Measurements from ENCODE around the gene PTPRT.

The PTPRT gene

DNA sequence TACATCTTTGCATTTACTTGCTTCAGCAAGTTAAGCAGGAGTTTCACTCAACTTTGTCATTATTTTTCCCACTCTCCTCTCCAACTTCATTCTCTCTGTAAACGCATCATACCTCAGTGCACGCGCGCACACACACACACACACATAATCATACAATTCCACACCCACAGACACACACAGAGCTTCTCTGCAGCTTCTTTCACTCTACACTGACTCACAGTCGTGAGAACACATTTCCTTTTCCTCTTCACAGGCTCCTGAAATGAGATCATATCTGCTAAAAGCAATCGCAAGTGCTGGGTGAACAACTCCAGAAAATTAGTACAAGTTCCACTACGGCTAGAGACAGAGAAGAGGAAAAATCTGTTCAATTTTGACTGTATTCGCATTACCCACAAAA, 215.4 kb downstream of the PTPRT start:
- DNase-seq (ENCODE audit: low spot score): no peak

DNA sequence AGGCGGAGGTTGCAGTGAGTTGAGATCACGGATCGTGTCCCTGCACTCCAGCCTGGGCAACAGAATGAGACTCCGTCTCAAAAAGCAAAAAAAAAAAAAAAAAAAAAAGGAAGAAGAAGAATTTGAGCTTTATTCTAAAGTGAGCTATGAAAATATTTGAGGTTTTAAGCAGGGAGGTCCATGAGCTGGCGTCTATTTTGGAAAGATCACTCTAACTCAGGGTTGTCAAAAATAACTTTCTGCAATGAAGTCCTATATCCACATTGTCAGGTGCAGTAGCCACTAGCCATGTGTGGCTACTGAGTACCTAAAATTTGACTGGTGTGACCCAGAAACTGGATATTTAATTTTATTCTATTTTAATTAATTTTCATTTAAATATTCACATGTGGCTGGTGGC, 217.1 kb downstream of the PTPRT start:
- no peak for DNase-seq (ENCODE audit: low spot score)

DNA sequence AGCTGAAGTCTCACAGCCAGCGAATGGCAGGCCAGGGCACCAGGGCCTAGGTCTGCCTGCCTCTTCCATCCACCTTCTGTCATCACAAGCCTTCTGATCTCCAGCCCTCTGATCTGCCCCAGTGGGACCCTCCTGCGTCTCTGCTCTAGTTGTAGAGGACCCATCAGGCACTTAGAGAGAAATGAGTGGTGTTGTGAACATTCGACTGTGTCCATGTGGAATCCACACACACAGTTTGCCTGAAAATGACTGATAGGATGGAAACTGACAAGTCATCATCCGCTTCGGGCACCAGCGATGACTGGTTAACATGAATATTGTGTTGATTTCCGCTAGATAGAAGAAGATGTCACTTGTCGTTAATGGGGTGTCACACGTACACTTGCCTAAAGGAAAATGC, 221.0 kb downstream of the PTPRT start:
- DNase-seq (ENCODE audit: low spot score): no peak

DNA sequence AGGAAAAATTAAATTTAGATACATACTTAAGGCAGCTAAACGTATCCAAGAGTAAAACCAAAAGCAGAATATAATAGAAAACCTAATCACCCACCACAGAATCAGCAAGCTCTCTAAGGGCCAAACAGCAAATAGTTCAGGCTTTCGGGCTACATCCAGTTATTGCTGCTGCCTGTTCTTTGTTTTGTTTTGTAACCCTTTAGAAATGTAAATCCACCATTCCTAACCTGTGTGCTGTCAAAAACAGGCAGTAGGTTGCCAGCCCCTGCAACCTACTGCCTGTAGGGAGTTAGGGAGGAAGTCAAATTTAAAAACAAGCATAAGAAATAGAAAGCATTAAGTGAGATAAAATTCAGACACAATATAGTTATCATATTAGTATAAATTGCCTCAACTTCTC, 225.9 kb downstream of the PTPRT start:
- no peak for DNase-seq (ENCODE audit: low spot score)

DNA sequence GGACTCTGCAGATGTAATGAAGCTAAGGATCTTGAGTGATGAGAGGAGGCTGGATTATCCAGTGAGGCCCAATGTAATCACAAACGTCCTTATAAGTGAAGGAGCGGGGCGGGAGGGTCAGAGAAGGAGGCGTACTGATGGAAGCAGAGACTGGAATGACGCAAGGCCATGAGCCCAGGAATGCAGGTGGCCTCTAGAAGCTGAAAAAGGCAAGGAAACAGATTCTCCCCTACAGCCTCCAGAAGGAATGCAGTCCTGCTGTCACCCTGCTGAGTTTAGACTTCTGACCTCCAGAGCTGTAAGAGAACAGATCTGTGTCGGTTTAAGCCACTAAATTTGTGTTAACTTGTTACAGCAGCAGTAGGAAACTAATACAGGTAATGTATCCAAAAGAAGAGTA, 227.9 kb downstream of the PTPRT start:
- no peak for DNase-seq (ENCODE audit: low spot score)

DNA sequence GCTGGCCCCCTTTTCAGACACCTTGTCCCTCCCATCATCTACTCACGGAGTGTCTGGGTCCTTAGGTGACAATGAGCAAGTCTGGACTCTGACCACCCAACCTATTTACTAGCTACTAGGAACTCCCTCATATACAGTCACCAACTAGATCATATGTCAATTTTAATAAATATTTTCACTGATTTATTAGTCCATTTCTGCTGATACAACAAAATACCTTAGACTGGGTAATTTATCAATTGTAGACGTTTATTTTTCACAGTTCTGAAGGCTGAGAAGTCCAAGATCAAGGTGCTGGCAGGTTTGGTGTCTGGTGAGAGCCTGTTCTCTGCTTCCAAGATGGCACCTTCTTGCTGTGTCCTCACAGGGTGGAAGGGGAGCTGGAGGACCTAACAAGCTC, 229.7 kb downstream of the PTPRT start:
- DNase-seq (ENCODE audit: low spot score): no peak

DNA sequence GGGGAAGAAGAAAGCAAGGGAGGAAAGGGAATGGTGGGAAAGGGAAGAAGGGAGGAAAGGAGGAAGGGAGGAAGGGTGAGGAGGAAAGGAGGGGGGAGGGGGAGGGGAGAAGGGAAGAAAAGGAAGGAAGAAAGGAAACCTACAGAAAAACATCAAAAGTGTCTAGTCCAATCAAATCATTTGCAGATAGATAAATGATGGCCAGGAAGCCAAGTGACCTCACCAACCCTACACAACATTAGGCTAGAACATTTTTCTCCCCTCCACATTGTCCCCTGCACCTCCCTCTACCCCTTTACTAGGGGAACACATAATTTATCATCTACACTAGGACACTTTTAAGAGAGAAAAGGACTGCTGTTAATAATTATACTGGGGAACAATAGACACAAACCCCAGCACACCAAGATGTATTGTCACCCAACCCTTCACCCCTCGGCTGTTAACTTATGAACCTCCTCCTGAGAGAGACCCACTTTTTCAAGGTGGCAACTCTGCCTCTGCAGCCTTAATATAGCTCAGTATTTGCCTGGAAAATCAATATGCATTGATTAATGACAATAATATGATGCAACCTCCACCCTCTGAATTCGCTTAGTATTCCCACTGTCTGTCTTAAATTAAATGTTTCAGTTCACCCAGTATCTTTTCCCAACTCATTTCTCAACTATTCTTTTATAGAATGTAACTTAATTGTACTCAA, 231.2 kb downstream of the PTPRT start:
- DNase-seq (ENCODE audit: low spot score): no peak

DNA sequence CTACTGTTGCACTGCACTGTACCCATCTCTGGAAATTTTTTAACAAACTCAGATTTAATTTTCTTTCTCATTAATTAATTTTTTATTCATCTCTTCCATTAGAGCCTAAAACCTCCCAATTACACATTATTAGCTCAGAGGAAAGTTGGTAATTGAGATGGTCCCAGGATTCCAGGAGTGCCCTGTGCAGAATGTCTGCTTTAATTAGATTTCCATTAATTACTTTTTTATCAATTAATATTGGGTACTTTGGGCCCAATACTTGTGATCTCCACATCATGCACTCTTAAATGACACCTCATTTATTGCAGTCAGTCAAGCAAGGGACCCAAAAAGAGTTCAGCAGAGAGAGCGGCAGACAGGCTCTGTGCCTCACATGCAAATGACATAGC, 232.0 kb downstream of the PTPRT start:
- DNase-seq (ENCODE audit: low spot score): no peak

DNA sequence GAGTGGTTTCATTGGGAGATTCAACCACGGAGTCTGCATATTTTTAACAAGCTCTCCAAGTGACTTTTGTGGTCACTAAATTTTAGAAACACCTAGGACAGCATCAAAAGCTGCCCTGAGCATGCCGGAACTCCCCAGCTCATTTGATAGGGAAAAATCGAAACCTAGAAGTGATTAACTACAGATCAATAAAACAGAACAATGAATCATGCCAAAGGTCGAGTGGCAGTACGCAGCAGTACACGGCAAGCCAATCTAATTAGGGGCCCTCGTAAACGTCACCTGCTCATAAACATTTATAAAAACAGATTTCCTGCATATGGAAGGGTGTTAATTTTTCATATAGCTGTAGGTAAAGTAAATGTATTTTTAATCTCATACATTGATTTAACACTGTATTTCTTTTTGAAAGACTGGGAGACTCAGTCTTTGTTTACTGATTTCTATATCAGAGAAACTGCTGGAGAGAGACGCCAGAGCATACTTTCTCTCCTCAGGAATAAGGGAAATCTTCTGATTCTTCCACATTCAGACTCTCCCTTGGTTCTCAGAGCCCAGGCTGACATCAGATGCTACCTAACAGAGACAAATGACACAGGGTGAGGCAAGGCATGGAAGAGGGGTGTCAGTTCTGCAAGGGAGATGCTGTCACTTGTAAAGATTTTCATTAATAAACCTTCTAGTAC, 232.5 kb downstream of the PTPRT start:
- DNase-seq (ENCODE audit: low spot score): no peak

DNA sequence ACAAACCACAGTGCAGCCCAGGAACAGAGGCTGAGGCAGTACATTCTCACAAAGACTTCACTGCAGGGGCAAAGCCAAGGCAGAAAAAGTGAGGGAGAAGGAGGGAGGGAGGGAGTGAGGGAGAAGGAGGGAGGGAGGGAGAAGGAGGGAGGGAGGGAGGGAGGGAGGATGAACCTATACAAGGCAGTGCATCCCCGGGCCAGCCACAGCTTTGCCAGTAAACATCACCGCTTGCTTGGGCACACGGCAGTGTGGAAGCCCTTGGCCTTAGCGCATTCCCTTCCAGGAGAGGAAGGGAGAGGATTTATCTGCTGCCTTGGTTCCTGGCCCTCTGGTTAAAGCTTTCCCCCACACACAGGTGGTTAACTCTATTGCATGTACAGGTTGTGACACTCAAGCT, 234.0 kb downstream of the PTPRT start:
- DNase-seq (ENCODE audit: low spot score): no peak

DNA sequence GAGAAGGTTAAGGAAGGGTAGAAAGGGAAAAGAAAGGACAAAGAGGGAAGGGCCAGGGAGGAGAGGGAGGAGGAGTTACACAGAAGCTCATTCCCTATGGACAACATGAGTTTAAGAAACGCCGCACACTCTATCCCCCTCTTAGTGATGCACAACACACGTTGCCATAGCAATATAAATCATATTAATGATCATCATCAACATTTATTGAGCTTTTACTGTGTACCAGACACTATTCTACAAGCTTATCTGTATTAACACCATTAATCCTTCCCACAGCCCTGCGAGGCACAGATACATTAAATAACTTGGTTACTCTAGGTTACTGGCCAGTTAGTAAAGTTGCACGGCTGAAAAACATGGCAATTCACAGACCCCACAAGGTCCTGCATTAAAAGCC, 234.8 kb downstream of the PTPRT start:
- DNase-seq (ENCODE audit: low spot score): no peak

DNA sequence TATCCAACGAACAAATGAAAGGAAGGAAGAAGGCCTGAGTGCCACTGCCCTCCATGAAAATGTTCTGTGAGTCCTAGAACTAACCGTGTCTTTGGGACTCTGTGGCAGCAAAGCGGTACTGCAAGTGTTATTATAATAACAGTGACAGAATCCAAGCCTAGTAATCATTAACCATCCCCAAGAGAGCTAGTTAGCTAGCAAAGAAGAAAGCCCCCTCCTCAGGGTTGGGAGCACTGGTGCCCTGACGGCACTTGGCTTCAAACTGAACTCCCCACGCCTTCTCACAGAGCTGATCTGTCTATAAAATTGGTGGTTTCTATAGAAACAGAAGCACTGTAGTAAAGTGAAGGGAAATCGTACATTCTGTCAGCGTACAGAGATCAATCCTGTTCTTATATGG, 239.8 kb downstream of the PTPRT start:
- DNase-seq (ENCODE audit: low spot score): no peak

DNA sequence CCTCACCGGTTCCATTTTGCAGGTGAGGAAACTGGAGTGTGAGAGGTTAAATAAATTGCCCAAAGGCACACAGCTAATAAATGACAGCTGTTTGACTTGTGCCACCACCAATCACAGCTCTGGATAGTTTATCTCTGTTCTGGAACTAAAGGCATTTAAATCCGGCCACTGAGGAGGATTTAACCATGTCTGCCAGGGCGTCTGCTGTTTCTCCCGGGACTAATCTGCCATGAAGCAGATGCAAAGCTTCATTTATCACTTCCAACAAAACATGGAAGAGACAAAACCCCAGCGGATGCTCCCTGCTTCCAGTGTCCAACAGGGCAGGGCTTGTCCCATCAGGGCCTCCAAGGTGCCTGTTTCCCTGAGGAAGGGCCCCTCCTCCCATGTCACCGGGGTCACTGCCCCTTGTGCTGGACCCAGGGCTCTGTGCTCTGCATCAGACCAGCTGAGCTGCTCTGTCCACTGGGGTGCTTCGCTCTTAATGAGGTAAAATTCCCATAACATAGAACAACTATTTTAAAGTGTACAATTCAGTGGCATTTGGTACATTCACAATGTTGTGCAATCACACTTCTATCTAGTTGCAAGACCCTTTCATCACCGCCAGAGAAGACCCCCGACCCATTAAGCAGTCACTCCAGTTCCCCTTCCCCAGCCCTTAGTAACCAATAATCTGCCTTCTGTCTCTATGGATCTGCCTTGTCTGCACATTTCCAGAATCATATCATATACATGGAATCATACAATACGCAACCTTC, 244.3 kb downstream of the PTPRT start:
- DNase-seq (ENCODE audit: low spot score): no peak

DNA sequence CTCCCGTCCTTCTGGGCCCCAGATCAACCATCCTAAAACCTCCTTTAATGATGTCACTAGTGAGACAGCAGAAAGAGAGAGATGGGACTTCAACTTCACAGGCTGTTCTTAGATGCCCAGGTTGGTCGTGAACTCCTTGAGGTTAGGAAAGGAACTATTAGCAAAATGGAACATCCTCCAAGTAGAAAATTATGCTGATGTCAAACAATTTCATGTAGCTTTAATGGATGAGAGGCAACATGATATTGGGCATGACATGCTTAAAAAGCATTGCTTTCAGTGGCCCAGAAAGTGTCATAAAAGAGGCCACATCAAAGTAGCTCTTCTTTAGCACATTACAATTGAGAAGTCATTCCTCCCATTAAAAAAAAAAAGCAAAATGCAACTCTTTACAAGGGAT, 248.1 kb downstream of the PTPRT start:
- DNase-seq (ENCODE audit: low spot score): no peak

DNA sequence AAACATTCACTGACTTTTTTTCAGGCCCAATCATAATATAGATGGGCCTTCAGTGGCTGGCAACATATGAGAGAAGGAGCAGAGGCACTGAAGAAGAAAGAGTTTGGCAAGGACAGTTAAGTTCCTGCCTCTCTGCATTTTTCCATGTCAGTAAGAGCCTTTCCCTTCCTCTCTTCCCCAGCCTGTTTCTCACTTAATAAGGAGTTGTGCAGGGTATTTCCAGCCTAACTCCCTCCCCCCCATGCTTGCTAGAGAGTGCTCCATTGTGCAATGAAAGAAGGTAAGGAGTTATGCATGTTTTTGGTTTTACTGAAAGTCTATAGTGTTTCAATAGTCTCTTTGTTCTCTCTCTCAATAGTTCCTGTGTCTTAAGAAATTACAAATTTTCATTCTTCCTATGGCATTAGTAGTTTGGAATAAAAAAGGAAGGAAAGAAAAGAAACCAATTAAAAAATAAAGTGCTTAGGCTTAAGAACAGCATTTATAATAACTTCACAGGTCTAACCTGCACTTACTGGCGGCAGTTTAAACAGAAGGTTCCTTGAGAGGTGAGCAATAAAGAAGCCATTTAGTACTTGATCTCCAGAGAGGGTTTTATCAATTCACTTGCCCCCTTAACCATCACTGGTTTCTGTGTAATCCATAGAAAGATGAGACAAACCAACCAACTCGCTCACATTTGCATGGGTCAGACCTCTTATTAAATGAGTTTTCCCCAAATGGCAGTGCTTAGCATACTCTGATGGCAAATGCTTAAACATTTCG, 251.1 kb downstream of the PTPRT start:
- no peak for DNase-seq (ENCODE audit: low spot score)

DNA sequence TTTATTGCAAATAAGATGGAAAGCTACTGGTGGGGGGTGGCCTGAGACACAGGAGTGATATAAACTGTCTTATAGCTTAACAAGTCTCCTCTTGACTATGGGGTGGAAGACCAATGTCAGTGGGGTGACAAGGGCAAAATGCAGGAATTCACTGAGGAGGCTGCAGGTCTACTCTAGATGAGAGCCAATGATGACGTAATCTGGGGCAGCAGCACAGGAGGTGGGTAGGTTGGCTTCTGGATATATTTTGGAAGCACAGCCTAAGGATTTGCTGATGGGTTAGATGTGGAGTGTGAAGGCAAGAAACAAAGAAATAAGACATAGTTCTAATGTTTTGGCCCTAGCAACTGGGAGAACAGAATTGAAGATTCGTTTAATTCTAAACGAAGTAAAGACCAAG, 253.2 kb downstream of the PTPRT start:
- DNase-seq (ENCODE audit: low spot score): no peak

DNA sequence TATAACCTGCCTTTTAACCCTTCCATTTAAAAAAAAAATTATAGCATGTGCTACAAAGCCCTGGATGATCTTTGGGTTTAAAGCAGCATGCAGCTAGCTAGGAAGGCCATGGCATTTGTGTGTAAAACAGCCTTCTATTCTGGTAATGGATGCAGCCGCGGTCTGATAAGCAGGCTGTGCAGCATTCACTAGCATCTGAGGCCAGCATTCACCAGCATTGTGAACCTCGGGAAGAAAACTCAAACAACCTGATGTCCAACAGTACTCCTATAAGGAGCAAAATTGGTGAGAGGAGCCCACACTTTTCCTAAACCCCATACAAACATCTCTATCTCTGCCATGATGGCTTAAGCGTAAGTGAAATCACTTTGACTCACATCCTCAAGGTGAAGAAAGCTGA, 265.5 kb downstream of the PTPRT start:
- no peak for DNase-seq (ENCODE audit: low spot score)

DNA sequence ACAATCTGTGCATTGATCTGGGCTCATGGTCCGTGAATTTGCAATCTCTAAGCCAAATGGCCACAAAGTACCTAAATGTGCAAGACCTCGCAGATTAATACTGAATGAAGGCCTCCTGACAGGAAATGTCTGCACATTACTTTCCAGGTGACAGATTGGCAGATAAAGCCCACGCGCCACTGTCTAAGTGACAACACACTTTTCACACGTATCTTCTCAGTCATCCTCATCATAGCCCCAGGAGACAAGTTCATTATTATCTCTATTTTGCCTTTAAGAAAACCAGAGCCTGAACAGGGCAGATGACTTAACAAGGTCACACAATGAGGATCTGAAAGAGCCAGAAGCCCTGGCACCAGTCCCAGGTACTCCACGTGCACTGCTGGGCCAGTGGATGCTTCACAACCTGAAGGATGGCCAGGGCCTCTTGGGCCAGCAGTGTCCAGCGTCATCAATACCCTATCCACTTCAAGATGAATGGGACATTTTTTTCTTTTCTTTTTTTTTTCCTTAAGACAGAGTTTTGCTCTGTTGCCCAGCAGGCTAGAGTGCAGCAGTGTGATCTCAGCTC, 266.3 kb downstream of the PTPRT start:
- no peak for DNase-seq (ENCODE audit: low spot score)

DNA sequence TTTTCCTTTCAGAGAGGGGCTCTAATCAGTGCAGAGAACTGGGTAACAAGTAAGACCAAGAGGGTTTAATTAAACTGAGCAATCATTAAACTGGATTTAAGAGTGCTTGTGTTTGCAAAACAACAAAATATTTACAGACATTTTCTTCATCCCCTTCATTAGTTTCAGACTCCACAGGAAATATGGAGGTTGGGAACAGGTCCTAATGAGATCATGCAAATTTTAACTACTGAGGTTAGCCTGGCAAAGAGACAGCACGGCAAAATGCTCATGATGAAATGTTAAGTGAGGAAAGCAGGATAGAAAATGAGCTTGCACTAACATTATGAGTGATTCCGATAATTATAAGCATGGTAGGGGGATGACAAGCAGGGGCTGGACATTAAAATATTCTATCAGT, 268.9 kb downstream of the PTPRT start:
- DNase-seq (ENCODE audit: low spot score): no peak

DNA sequence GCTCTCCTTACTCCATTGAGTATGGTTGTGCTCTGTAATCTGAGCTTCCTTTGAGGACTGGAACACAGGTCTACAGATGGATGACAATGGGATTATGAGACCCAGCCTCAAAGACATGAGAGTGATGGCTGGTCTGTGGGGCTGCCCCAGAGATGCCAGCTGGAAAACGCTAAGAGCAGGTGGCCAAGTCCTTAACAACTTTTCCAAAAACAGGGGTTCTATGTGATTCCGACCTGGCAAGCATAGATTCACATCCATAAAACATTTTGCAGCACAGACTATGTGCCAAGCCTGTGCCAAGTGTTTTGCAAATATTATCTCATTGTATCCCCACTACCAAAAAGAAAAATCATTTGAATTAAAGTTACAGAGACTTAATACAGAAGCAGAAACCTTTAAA, 270.4 kb downstream of the PTPRT start:
- no peak for DNase-seq (ENCODE audit: low spot score)

DNA sequence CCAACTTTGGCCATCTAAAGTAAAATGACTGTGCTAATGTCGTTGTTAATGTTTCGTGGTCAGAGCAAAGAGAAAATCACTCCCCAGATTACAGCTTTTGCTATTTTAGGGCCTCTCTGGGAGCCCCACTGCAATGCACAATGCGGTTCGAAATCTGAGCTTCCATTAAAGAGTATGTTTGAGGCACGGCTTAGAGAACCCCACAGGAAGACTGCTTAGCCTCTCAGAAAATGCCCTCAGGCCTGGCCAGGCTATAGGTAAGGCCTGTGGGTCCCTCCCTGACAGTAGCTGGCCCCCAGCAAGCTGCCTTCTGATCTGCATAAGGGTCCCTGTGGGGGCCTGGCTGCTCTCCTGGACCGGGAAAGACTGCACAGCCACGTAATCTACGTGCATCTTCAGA, 274.6 kb downstream of the PTPRT start:
- DNase-seq (ENCODE audit: low spot score): no peak

DNA sequence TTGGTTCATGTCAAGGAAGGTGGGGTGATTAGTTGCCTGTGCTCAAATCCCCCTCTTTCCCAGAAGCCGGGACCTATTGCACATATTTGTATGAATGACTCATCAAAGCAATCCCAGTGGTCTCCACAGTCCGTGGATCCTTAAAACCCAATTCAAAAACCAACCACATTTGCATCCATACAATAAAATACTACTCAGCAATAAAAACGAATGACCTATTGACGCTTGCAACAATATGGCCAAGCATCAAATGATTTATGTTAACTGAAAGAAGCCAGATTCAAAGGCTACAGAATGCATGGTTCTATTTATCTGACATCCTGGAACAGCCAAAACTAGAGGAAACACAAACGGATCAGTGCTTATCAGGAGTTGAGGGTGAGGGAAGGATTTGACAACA, 275.4 kb downstream of the PTPRT start:
- no peak for DNase-seq (ENCODE audit: low spot score)
